GM23338 (cell line): ENCODE data around the gene JTB.

ENCODE experiments used
- CREB1 ChIP-seq: fragments of 250-450 bp; sonication (Bioruptor Pico); IDR thresholded peaks from 2 replicates; pipeline ENCODE4 v1.5.0; 2020; ENCODE audit warnings: low read depth, mild to moderate bottlenecking, moderate library complexity
- EZH2 ChIP-seq: fragments of 200-600 bp; sonication (generic); IDR thresholded peaks from one replicate; pipeline ENCODE4 v1.8.0; 2017; ENCODE audit warnings: antibody characterized with exemption, mild to moderate bottlenecking, low read depth; ENCODE audit not compliant: unreplicated experiment
- EZH2phosphoT487 ChIP-seq: fragments of 200-600 bp; sonication (generic); IDR thresholded peaks from one replicate; pipeline ENCODE4 v1.8.1; 2018; ENCODE audit warnings: antibody characterized with exemption; ENCODE audit not compliant: unreplicated experiment
- STAT1 ChIP-seq: IDR thresholded peaks from one replicate; pipeline ENCODE4 v1.6.1; 2016; ENCODE audit warnings: antibody characterized with exemption; ENCODE audit not compliant: unreplicated experiment
- TF ChIP-seq, protein P1 (sequence below), 2 experiments: fragments of 200-600 bp in 1 of 2; sonication (generic) in 1 of 2; conservative IDR thresholded peaks; 2 replicates each; pipeline versions ENCODE4 v1.5.1 to v1.6.1; 2016 to 2017; ENCODE audit warnings: antibody characterized with exemption in 2 of 2, low read depth in 2 of 2, mild to moderate bottlenecking in 2 of 2, moderate library complexity in 1 of 2
- TF ChIP-seq, protein P2 (sequence below): IDR thresholded peaks from one replicate; pipeline ENCODE4 v1.6.1; 2018; ENCODE audit warnings: antibody characterized with exemption; ENCODE audit not compliant: unreplicated experiment

DNA sequence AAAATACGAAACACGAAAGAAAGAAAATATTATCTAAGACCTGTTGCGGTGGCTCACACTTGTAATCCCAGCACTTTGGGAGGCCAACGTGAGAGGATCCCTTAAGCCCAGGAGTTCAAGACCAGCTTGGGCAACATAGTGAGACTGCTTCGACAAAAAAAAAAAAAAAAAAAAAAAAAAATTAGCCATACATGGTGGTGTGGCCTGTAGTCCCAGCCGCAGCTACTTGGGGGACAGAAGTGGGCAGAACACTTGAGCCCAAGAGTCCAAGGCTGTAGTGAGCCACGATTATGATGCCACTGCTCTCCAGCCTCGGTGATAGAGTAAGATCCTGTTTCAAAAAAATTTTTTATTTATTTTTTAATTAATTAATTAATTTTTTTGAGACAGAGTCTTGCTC lies 10.1 kb upstream of the JTB start:
- TF ChIP-seq, protein P1, sequence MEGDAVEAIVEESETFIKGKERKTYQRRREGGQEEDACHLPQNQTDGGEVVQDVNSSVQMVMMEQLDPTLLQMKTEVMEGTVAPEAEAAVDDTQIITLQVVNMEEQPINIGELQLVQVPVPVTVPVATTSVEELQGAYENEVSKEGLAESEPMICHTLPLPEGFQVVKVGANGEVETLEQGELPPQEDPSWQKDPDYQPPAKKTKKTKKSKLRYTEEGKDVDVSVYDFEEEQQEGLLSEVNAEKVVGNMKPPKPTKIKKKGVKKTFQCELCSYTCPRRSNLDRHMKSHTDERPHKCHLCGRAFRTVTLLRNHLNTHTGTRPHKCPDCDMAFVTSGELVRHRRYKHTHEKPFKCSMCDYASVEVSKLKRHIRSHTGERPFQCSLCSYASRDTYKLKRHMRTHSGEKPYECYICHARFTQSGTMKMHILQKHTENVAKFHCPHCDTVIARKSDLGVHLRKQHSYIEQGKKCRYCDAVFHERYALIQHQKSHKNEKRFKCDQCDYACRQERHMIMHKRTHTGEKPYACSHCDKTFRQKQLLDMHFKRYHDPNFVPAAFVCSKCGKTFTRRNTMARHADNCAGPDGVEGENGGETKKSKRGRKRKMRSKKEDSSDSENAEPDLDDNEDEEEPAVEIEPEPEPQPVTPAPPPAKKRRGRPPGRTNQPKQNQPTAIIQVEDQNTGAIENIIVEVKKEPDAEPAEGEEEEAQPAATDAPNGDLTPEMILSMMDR (conservative IDR thresholded peaks at IDR 0.05; ENCODE audit: low read depth in 2 of 2) = no peak
- TF ChIP-seq CREB1 (CRISPR knock-in tag) = no peak
- no peak for TF ChIP-seq EZH2
- TF ChIP-seq, protein P2, sequence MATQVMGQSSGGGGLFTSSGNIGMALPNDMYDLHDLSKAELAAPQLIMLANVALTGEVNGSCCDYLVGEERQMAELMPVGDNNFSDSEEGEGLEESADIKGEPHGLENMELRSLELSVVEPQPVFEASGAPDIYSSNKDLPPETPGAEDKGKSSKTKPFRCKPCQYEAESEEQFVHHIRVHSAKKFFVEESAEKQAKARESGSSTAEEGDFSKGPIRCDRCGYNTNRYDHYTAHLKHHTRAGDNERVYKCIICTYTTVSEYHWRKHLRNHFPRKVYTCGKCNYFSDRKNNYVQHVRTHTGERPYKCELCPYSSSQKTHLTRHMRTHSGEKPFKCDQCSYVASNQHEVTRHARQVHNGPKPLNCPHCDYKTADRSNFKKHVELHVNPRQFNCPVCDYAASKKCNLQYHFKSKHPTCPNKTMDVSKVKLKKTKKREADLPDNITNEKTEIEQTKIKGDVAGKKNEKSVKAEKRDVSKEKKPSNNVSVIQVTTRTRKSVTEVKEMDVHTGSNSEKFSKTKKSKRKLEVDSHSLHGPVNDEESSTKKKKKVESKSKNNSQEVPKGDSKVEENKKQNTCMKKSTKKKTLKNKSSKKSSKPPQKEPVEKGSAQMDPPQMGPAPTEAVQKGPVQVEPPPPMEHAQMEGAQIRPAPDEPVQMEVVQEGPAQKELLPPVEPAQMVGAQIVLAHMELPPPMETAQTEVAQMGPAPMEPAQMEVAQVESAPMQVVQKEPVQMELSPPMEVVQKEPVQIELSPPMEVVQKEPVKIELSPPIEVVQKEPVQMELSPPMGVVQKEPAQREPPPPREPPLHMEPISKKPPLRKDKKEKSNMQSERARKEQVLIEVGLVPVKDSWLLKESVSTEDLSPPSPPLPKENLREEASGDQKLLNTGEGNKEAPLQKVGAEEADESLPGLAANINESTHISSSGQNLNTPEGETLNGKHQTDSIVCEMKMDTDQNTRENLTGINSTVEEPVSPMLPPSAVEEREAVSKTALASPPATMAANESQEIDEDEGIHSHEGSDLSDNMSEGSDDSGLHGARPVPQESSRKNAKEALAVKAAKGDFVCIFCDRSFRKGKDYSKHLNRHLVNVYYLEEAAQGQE = no peak
- no peak for TF ChIP-seq EZH2phosphoT487
- no peak for TF ChIP-seq STAT1
